ENCODE data around the gene SPATA16. TPM values are rescaled to one million over a fixed set of nuclear protein-coding genes. Genes with fewer than 3 reads are reported as not detected.

The SPATA16 gene
- total and polyA plus RNA-seq, 4 donors, result not detected

DNA sequence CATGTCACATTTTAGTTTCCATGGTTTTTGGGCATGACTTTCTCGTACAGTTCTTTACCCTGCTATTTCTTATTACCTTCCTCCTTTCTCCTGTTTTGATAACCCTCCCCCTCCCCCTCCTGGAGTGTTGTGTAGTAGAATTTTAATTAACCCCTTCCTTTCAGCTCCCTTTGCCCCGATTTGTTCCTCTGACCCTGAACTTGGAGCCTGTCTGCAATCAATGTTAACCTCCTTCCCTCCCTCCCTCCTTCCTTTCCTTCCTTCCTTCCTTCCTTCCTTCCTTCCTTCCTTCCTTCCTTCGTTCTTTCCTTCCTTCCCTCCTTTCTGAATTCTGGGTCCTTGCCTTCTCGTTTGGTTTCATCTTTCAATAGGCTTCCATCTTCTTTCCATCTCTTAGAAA lies 300.1 kb downstream of the SPATA16 start:
- WGBS, 2 donors, result 41 to 44% methylated on average over 4 of the region's 4 CpGs
- no peak overlapping the region for H3K27ac ChIP-seq (ENCODE audit: low read depth in 1 of 2, low read length in 1 of 2)

DNA sequence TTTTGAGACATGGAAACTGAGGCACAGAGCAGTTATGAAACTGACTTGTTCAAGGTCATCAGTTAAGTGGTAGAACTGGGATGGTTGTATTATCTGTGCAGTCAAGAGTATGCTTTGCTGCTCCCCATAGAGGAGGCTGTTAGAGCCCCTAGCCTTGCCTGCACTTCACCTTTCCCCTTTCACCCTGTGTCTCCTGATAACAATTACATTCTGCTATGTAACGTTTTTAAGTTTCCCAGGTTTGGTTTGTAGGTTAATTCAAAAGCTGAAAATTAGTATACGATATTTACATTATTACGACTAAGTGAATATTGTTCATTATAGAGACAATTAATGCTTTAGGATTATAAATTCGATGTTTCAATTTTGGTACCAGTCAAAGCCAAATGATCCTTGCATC lies 300.6 kb downstream of the SPATA16 start:
- Histone ChIP-seq H3K9me3 (ENCODE audit: control insufficient read depth in 4 of 4, insufficient read depth in 3 of 4, low read length in 3 of 4) (no peaks in the 10 kb centered on the region), H3K36me3 (ENCODE audit: control insufficient read depth in 4 of 4, insufficient read depth in 4 of 4, low read length in 4 of 4) (no peaks in the 10 kb centered on the region), H3K9ac (ENCODE audit: insufficient read depth in 1 of 2, low read length in 2 of 2) (no peak overlapping the region), H3K4me1 (ENCODE audit: control insufficient read depth in 5 of 5, insufficient read depth in 5 of 5, low read length in 5 of 5) (peaks cover 0 to 1% (median 0%) of the 10 kb centered on the region in 5 donors), H3K27ac (ENCODE audit: low read depth in 1 of 2, low read length in 1 of 2) (no peak overlapping the region), H3K27me3 (ENCODE audit: control insufficient read depth in 3 of 3, insufficient read depth in 3 of 3, low read length in 2 of 3) (no peaks in the 10 kb centered on the region), H3K4me3 (no peak overlapping the region)
- no peak for ATAC-seq (ENCODE audit: insufficient read depth, low FRiP score)
- TF ChIP-seq, protein P1, sequence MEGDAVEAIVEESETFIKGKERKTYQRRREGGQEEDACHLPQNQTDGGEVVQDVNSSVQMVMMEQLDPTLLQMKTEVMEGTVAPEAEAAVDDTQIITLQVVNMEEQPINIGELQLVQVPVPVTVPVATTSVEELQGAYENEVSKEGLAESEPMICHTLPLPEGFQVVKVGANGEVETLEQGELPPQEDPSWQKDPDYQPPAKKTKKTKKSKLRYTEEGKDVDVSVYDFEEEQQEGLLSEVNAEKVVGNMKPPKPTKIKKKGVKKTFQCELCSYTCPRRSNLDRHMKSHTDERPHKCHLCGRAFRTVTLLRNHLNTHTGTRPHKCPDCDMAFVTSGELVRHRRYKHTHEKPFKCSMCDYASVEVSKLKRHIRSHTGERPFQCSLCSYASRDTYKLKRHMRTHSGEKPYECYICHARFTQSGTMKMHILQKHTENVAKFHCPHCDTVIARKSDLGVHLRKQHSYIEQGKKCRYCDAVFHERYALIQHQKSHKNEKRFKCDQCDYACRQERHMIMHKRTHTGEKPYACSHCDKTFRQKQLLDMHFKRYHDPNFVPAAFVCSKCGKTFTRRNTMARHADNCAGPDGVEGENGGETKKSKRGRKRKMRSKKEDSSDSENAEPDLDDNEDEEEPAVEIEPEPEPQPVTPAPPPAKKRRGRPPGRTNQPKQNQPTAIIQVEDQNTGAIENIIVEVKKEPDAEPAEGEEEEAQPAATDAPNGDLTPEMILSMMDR (IDR thresholded peaks at IDR 0.05; ENCODE audit: control extremely low read depth, extremely low read depth), result no peak
- DNase-seq, result no peak
- WGBS, 2 donors, result 81 to 87% methylated on average over 4 of the region's 4 CpGs

More for the DNA sequence above, 300.1 kb downstream of the SPATA16 start:
- ATAC-seq (ENCODE audit: insufficient read depth, low FRiP score) (no peak), DNase-seq (no peak)
- no peaks in the 10 kb centered on the region for H3K9me3 ChIP-seq (ENCODE audit: control insufficient read depth in 4 of 4, insufficient read depth in 3 of 4, low read length in 3 of 4)
- TF ChIP-seq, protein P1 (IDR thresholded peaks at IDR 0.05; ENCODE audit: control extremely low read depth, extremely low read depth), result no peak
- H3K27me3 ChIP-seq (ENCODE audit: control insufficient read depth in 3 of 3, insufficient read depth in 3 of 3, low read length in 2 of 3), result no peaks in the 10 kb centered on the region
- no peak overlapping the region for H3K4me3 ChIP-seq
- no peak overlapping the region for H3K9ac ChIP-seq (ENCODE audit: insufficient read depth in 1 of 2, low read length in 2 of 2)
- H3K36me3 ChIP-seq (ENCODE audit: control insufficient read depth in 4 of 4, insufficient read depth in 4 of 4, low read length in 4 of 4), result no peaks in the 10 kb centered on the region
- H3K4me1 ChIP-seq (ENCODE audit: control insufficient read depth in 5 of 5, insufficient read depth in 5 of 5, low read length in 5 of 5), result peaks cover 0 to 1% (median 0%) of the 10 kb centered on the region in 5 donors

DNA sequence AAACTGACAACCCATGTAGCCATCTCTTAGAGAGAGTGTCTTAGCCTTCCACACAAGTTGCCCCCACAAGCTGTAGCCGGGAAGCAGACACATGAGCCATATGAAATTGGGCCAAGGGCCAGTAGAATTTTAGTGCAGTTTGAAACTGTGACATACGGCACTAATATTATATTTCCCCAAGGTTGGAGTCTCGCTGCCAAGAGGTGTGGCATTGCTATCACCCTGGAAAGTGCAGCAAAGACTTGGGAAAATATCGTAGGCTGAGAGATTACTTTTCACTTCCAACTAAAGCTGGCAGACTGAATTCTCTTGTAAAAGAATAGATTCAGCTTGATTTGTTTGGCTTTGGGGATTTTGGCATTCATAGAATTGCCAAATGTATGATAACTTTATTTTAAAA lies 301.4 kb downstream of the SPATA16 start:
- WGBS, 2 donors, result 57 to 76% methylated on average over 4 of the region's 4 CpGs

More for the DNA sequence above, 301.4 kb downstream of the SPATA16 start:
- Histone ChIP-seq H3K27ac (ENCODE audit: low read depth in 1 of 2, low read length in 1 of 2) (no peak overlapping the region), H3K4me3 (no peak overlapping the region), H3K4me1 (ENCODE audit: control insufficient read depth in 5 of 5, insufficient read depth in 5 of 5, low read length in 5 of 5) (peaks cover 0 to 1% (median 0%) of the 10 kb centered on the region in 5 donors), H3K36me3 (ENCODE audit: control insufficient read depth in 4 of 4, insufficient read depth in 4 of 4, low read length in 4 of 4) (no peaks in the 10 kb centered on the region), H3K9me3 (ENCODE audit: control insufficient read depth in 4 of 4, insufficient read depth in 3 of 4, low read length in 3 of 4) (no peaks in the 10 kb centered on the region), H3K9ac (ENCODE audit: insufficient read depth in 1 of 2, low read length in 2 of 2) (no peak overlapping the region), H3K27me3 (ENCODE audit: control insufficient read depth in 3 of 3, insufficient read depth in 3 of 3, low read length in 2 of 3) (no peaks in the 10 kb centered on the region)
- TF ChIP-seq, protein P1 (IDR thresholded peaks at IDR 0.05; ENCODE audit: control extremely low read depth, extremely low read depth), result no peak
- DNase-seq (no peak), ATAC-seq (ENCODE audit: insufficient read depth, low FRiP score) (no peak)
